WI38 (cell line): ENCODE results near the gene ASXL1.
"Not testable (repeated sequence)": the region's sequence is repeated elsewhere in the genome, so short reads cannot be mapped to it uniquely, and the experiment has no call there.

Experiments used
- H3K4me3 ChIP-seq: 2 replicates; pipeline ENCODE4 v1.5.1; 2011; ENCODE audit warnings: low read depth, mild to moderate bottlenecking, control low read depth, low read length
- TF ChIP-seq, protein P1 (sequence below): IDR thresholded peaks from 2 replicates; pipeline ENCODE4 v1.5.1; 2012; ENCODE audit warnings: low read depth, mild to moderate bottlenecking, control low read depth, low read length

ASXL1 gene

DNA sequence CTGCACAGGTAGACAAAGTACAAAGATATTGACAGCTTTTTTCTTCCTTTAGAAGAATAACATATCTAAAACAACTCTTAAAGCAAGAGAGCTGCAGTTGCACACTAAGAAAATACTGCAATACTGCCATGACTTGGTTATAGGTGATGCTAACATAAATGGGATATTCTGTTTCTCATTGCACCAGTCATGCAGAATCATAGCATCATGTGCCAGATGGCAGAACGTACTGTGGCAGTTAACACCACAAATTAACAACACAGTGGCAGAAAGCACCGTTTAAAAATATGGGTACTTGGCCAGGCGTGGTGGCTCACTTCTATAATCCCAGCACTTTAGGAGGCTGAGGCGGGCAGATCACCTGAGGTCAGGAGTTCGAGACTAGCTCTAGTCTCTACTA is 7.4 kb downstream of the ASXL1 start:
- TF ChIP-seq, protein P1, sequence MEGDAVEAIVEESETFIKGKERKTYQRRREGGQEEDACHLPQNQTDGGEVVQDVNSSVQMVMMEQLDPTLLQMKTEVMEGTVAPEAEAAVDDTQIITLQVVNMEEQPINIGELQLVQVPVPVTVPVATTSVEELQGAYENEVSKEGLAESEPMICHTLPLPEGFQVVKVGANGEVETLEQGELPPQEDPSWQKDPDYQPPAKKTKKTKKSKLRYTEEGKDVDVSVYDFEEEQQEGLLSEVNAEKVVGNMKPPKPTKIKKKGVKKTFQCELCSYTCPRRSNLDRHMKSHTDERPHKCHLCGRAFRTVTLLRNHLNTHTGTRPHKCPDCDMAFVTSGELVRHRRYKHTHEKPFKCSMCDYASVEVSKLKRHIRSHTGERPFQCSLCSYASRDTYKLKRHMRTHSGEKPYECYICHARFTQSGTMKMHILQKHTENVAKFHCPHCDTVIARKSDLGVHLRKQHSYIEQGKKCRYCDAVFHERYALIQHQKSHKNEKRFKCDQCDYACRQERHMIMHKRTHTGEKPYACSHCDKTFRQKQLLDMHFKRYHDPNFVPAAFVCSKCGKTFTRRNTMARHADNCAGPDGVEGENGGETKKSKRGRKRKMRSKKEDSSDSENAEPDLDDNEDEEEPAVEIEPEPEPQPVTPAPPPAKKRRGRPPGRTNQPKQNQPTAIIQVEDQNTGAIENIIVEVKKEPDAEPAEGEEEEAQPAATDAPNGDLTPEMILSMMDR, result no peak
- no peak overlapping the region for H3K4me3 ChIP-seq

DNA sequence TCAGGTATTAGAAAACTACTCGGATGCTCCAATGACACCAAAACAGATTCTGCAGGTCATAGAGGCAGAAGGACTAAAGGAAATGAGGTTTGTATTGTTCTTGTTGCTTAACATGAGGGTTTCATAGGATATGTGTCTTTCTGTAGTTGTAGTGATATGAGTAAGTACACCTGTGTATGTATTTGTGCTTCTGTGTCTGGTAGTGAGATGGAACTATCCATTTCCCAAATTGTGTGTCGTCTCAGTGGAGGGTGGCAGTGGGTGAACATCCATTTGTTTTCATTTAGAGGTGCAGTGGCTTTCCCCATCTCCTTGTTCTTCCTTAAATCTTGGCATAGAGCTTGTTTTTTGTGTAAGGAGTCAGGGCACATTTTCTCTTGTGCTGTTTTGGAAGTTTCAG is 8.2 kb downstream of the ASXL1 start:
- no peak overlapping the region for H3K4me3 ChIP-seq

DNA sequence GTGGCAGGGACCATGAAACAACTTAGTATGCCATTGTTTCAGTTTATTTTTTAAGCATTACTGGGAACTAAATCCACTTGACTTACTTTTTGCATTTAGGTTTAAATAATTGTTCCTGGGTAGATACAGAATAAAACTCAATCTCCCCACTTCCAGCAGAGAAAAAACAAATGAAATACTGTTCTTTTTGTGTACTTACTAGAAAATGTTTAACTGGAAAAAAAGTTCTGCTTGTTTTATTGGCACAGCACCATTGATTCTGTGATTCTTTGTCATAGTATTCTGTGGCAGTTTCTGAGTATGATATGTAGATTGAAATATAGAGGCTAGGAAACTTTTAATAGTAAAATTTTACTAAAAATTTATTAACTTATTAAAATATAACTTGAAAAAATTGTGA is 10.2 kb downstream of the ASXL1 start:
- H3K4me3 ChIP-seq, result no peak overlapping the region
- TF ChIP-seq, protein P1, result no peak

More for the DNA sequence above, 8.2 kb downstream of the ASXL1 start:
- TF ChIP-seq, protein P1, result no peak

DNA sequence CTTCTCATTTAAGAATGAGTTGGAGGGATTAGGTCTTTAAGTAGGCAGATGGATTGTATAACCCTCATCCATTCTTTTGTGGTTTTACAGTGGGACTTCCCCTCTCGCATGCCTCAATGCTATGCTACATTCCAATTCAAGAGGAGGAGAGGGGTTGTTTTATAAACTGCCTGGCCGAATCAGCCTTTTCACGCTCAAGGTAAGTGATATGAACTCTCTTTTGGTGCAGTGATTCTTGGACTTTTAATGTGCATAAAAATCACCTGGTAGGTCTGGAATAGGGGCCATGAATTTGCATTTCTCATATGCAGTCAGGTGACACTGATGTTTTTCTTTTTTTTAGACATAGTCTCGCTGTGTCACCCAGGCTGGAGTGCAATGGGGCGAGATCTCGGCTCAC is 10.8 kb downstream of the ASXL1 start:
- TF ChIP-seq, protein P1, result no peak
- no peak overlapping the region for H3K4me3 ChIP-seq

DNA sequence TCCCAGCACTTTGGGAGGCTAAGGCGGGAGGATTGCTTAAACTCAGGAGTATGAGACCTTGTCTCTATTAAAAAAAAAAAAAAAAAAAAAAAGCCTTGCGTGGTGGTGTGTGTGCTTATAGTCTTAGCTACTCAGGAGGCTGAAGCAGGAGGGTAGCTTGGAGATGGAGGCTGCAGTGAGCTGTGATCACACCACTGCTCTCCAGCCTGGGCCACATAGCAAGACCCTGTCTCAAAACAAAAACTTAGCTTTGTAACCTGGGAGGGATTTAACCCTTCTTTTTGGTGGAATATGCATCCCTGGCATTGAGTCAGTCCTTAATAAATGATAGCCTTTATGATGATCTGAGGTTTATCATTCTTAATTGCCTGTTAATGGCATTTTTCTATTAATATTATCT is 12.8 kb downstream of the ASXL1 start:
- H3K4me3 ChIP-seq, result no peak overlapping the region
- TF ChIP-seq, protein P1, result no peak

DNA sequence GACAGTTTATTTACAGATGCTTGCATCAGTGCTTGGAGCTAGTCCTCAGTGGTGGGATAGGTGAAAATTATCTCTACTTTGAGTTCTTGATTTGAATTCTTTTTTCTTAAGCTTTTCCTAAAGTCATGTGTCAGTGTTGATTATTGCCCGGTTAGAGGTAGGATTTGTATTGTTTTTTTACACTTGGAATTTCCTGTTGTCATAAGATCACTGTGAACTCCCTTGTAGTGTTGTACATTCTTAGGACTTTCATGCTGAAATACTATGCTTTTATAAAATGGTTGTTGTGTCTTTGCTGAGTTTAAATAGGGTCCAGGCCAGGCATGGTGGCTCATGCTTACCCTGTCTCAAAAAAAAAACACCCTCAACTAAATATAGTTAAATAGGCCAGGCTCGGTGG is 20.3 kb downstream of the ASXL1 start:
- H3K4me3 ChIP-seq, result no peak overlapping the region
- TF ChIP-seq, protein P1, result no peak

DNA sequence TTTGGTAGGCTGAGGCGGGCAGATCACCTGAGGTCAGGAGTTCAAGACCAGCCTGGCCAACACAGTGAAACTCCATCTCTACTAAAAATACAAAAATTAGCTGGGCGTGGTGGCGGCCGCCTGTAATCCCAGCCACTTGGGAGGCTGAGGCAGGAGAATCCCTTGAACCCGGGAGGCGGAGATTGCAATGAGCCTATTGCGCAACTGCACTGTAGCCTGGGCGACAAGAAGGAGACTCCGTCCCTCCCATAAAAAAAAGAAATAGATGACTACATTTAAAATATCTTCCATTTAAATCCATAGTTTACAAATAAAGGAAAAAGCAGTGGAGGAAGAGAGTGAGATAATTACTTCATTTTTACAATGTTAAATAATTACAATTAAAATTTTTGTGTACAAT is 21.9 kb downstream of the ASXL1 start:
- H3K4me3 ChIP-seq, result not testable (repeated sequence)

DNA sequence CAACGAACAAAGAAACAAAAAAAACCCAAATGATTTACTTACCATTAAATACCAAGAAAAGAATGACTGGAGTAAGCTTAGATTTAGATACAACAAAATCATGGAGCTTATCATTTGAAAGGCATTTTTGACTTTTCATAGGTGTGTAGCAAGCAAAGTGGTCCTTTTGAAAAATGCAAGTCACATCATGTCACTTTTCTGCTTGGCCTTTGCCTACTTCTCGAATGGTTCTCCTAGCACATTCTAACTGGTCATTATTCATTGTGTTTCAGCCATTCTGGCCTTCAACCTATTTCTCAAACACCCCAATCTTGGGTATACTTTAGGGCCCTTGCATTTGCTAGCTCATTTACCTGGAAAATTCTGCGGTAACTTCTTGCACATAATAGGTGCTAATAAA is 22.6 kb downstream of the ASXL1 start:
- TF ChIP-seq, protein P1, result no peak
- no peak overlapping the region for H3K4me3 ChIP-seq
